Measurements from ENCODE around the gene PRR36. TPM values are rescaled to one million over a fixed set of nuclear protein-coding genes. Genes with fewer than 3 reads are reported as not detected.
"Not testable (repeated sequence)": the region's sequence is repeated elsewhere in the genome, so short reads cannot be mapped to it uniquely, and the experiment has no call there.

PRR36 gene
- total RNA-seq, 3 donors from 2014 or later = 0.22 to 0.58 (median 0.23) TPM

GRCh38 chr19:7921302-7921966, 47.2 kb upstream of the PRR36 start:
- Histone ChIP-seq H3K36me3 (ENCODE audit: low read depth) (no peaks in the 10 kb centered on the region), H3K4me3 (no peak overlapping the region), H3K9me3 (no peaks in the 10 kb centered on the region), H3K4me1 (ENCODE audit: low read depth) (peaks cover 49% of the 10 kb centered on the region)
- no peak for ATAC-seq
- TF ChIP-seq CTCF (IDR thresholded peaks at IDR 0.05) = no peak
- peak in 1 of 3 donors; percentile 60 for DNase-seq
- intact Hi-C loops (cut with DNase I, micrococcal nuclease) = no loop called here

GRCh38 chr19:7920519-7921301, 46.5 kb upstream of the PRR36 start:
- H3K9me3 ChIP-seq = no peaks in the 10 kb centered on the region
- DNase-seq (peak; percentile 99 to 100 (median 100)), ATAC-seq (peak; percentile 87)
- H3K4me1 ChIP-seq (ENCODE audit: low read depth) = peaks cover 52% of the 10 kb centered on the region
- peak overlapping the region; percentile 50 for H3K4me3 ChIP-seq
- no peaks in the 10 kb centered on the region for H3K36me3 ChIP-seq (ENCODE audit: low read depth)
- intact Hi-C loops (cut with DNase I, micrococcal nuclease) = no loop called here
- TF ChIP-seq CTCF (IDR thresholded peaks at IDR 0.05) = no peak

- no peak for TF ChIP-seq CTCF (IDR thresholded peaks at IDR 0.05)
- Histone ChIP-seq H3K4me3 (peak within 1 kb of the TSS; percentile 50), H3K36me3 (ENCODE audit: low read depth) (no peaks in the 10 kb centered on the region), H3K9me3 (no peaks in the 10 kb centered on the region), H3K4me1 (ENCODE audit: low read depth) (peaks cover 51% of the 10 kb centered on the region)
- peak; percentile 98 for DNase-seq
- intact Hi-C loops (cut with DNase I, micrococcal nuclease) = no loop called here
- ATAC-seq = peak; percentile 76
These were observed 45.7 kb upstream of the PRR36 start, which contains the start of gene SNAPC2 for GRCh38 chr19:7919610-7920518. Gene SNAPC2 (plus strand): TSS chr19:7920338. CDS start chr19:7920367, 29 bp downstream.

DNA sequence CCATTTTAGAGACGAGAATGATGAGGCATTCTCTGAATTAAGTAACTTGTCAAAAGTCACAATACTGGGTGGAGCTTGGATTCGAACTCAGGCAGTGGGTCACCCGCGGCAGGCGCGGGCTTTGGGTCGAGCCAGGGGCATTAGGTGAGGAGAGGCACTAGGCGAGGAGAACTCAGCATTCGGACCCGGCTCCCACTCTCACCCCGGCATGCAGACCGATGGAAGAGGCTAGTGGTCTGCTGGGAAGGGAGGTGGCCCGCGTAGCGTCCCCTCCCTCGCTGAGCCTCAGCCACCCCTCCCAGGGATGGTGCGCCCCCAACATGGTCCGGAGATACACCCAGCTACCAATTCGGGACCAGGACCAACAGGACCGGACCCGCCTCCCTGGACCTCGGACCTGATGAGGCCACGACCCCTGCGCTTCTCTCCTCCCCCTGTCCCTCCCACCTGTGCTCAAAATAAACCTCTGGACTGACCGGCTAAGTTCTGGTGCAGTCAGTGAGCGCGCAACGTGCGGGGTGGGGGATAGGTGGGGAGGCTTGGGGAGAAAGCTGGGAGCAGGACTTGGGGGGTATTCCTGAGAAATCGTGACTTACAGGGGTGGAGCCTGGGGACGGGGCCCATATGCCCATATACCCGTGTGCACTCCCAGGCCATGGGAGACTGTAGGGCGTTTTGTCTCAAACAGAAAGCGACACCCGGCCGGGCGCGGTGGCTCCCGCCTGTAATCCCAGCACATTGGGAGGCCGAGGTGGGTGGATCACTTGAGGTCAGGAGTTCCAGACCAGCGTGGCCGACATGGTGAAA, 44.6 kb upstream of the PRR36 start:
- H3K4me3 ChIP-seq = no peak overlapping the region
- no peak for ATAC-seq
- peak in 1 of 3 donors; percentile 59 for DNase-seq
- no peaks in the 10 kb centered on the region for H3K9me3 ChIP-seq
- no peak for TF ChIP-seq CTCF (IDR thresholded peaks at IDR 0.05)
- intact Hi-C loops (cut with DNase I, micrococcal nuclease) = no loop called here
- no peaks in the 10 kb centered on the region for H3K36me3 ChIP-seq (ENCODE audit: low read depth)
- H3K4me1 ChIP-seq (ENCODE audit: low read depth) = peaks cover 51% of the 10 kb centered on the region

DNA sequence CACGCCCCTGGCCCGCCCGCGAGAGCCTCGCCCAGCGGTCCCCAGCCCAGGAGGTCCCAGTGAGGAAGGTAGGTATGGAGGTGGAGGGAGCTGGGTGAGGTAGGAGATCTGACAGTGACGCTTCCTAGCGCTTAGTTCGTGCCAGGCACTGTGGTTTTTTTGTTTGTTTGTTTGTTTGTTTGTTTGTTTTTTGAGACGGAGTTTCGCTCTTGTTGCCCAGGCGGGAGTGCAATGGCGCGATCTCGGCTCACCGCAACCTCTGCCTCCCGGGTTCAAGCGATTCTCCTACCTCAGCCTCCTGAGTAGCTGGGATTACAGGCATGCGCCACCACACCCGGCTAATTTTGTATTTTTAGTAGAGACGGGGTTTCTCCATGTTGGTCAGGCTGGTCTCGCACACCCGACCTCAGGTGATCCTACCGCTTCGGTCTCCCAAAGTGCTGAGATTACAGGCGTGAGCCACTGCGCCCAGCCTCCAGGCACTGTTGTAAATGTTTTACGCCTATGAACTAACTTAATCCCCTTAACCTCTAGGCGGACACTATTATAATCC, 43.9 kb upstream of the PRR36 start:
- peaks cover 51% of the 10 kb centered on the region for H3K4me1 ChIP-seq (ENCODE audit: low read depth)
- H3K36me3 ChIP-seq (ENCODE audit: low read depth); ATAC-seq; H3K4me3 ChIP-seq; intact Hi-C loops (cut with DNase I, micrococcal nuclease); H3K9me3 ChIP-seq: not testable (repeated sequence)
- peak in 1 of 3 donors; percentile 26 for DNase-seq
